ENCODE results near the gene WDR18. TPM values are rescaled to one million over a fixed set of nuclear protein-coding genes. Genes with fewer than 3 reads are reported as not detected.
A peak's percentile ranks its signal among the peaks of the same experiment; 100 is the strongest.

Gene WDR18
- total RNA-seq, 1 experiment from 2014 or later, result 96.8 TPM

DNA sequence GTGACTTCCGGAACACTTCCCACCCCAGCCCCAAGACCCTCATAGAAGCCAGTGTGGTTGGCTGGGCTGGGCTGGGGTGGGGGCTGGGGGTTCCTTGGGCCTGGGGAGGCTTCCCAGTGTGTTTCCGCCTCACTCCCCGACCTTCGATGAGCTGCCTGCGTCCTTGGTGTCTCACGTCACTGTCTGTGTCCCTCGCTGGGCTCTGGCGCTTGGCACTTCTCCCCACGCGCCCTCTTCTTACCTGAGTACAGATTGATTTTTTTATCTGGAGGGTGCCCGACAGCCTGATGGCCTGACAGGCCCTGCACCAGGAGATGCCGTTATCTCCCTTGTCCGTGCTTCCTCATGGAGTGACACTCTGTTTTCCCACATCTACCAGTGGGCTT, 8.5 kb downstream of the WDR18 start:
- no TSS peak for BruUV-seq (replicated peaks)
- Histone ChIP-seq H3K4me1 (peaks cover 42% of the 10 kb centered on the region), H3K9me3 (no peaks in the 10 kb centered on the region), H3K27me3 (replicated peaks; ENCODE audit: control insufficient read depth, insufficient read depth, low read length) (no peaks in the 10 kb centered on the region), H3K36me3 (ENCODE audit: control insufficient read depth, insufficient read depth, low read length) (peaks cover 3% of the 10 kb centered on the region), H3K4me3 (ENCODE audit: low read depth, low read length) (no peak overlapping the region)
- peak overlapping the region; percentile 91 for H3K27ac Mint-ChIP-seq (ENCODE audit: unreplicated experiment)
- no peaks in the 10 kb centered on the region for H3K4me1 Mint-ChIP-seq (ENCODE audit: low read depth, unreplicated experiment)
- ChIA-PET POLR2A (no interaction called here), CTCF (no interaction called here)
- H3K27me3 Mint-ChIP-seq (ENCODE audit: insufficient read depth, unreplicated experiment), result no peaks in the 10 kb centered on the region
- no peak for DNase-seq
- peaks cover 76% of the 10 kb centered on the region for H3K36me3 Mint-ChIP-seq (ENCODE audit: insufficient read depth, unreplicated experiment)
- H3K9me3 Mint-ChIP-seq (ENCODE audit: unreplicated experiment), result no peaks in the 10 kb centered on the region
- H3K4me3 Mint-ChIP-seq (ENCODE audit: unreplicated experiment), result no peak overlapping the region
- intact Hi-C loops (cut with micrococcal nuclease; ENCODE audit: unreplicated experiment), result no loop called here
- TF ChIP-seq, protein P1, sequence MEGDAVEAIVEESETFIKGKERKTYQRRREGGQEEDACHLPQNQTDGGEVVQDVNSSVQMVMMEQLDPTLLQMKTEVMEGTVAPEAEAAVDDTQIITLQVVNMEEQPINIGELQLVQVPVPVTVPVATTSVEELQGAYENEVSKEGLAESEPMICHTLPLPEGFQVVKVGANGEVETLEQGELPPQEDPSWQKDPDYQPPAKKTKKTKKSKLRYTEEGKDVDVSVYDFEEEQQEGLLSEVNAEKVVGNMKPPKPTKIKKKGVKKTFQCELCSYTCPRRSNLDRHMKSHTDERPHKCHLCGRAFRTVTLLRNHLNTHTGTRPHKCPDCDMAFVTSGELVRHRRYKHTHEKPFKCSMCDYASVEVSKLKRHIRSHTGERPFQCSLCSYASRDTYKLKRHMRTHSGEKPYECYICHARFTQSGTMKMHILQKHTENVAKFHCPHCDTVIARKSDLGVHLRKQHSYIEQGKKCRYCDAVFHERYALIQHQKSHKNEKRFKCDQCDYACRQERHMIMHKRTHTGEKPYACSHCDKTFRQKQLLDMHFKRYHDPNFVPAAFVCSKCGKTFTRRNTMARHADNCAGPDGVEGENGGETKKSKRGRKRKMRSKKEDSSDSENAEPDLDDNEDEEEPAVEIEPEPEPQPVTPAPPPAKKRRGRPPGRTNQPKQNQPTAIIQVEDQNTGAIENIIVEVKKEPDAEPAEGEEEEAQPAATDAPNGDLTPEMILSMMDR (IDR thresholded peaks at IDR 0.05; ENCODE audit: insufficient read depth in 1 of 2, low read depth in 1 of 2, low read length in 1 of 2, severe bottlenecking in 1 of 2, unreplicated experiment in 1 of 2), result no peak

DNA sequence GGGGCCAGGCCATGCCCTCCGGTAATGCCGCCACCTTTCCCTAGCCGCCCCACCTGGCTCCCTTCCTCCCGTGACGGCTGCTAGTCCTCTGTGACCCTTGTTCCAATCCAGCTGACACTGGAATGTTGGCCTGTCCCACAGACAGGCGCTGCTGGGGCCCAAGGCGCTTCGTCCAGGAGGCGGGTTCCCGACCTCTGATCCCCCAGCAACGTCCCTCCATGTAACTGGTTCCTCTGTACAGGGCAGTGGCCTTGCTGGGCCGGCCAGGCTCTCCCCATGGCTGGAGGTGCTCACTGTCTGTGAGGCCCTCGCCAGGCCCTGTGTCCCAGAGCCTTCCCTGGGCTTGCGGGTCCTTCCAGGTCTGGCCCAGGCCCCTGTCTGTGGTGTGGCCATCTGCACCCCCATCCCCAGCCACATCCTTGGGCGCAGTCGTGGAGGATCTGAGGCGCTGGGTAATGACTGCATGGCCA, 9.3 kb downstream of the WDR18 start:
- Histone ChIP-seq H3K36me3 (ENCODE audit: control insufficient read depth, insufficient read depth, low read length) (peaks cover 3% of the 10 kb centered on the region), H3K27me3 (replicated peaks; ENCODE audit: control insufficient read depth, insufficient read depth, low read length) (no peaks in the 10 kb centered on the region), H3K4me3 (ENCODE audit: low read depth, low read length) (no peak overlapping the region), H3K9me3 (no peaks in the 10 kb centered on the region), H3K4me1 (peaks cover 42% of the 10 kb centered on the region)
- Mint-ChIP-seq H3K27ac (ENCODE audit: unreplicated experiment) (peak overlapping the region; percentile 91), H3K36me3 (ENCODE audit: insufficient read depth, unreplicated experiment) (peaks cover 76% of the 10 kb centered on the region), H3K9me3 (ENCODE audit: unreplicated experiment) (no peaks in the 10 kb centered on the region), H3K27me3 (ENCODE audit: insufficient read depth, unreplicated experiment) (peaks cover 3% of the 10 kb centered on the region), H3K4me3 (ENCODE audit: unreplicated experiment) (no peak overlapping the region), H3K4me1 (ENCODE audit: low read depth, unreplicated experiment) (no peaks in the 10 kb centered on the region)
- peak; percentile 63 to 86 for DNase-seq
- POLR2A ChIA-PET, result no interaction called here
- intact Hi-C loops (cut with micrococcal nuclease; ENCODE audit: unreplicated experiment), result no loop called here
- CTCF ChIA-PET, result no interaction called here
- TF ChIP-seq, protein P1 (IDR thresholded peaks at IDR 0.05; ENCODE audit: insufficient read depth in 1 of 2, low read depth in 1 of 2, low read length in 1 of 2, severe bottlenecking in 1 of 2, unreplicated experiment in 1 of 2), result no peak
- no TSS peak for BruUV-seq (replicated peaks)

DNA sequence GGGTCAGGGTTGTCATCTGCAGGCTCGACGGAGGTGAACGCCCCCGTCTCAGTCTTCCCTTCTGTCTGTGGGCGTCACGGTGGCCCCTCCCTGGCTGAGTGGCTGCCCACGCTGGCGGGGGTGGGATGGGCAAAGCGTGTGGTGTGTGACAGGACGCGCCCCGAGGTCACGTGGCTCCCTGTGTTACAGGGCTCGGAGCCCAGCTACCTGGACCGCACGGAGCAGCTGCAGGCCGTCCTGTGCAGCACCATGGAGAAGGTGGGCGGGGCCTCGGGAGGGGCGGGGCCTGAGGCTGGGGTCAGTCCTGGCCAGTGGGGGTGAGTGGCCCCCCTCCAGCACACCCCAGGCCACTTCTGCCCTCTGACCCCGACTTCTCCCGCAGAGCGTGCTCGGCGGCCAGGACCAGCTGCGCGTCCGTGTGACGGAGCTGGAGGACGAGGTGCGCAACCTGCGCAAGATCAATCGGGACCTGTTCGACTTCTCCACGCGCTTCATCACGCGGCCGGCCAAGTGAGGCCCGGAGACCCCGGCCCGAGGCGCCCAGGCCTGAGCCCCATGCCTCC, 9.8 kb downstream of the WDR18 start:
- H3K36me3 ChIP-seq (ENCODE audit: control insufficient read depth, insufficient read depth, low read length), result peaks cover 3% of the 10 kb centered on the region
- intact Hi-C loops (cut with micrococcal nuclease; ENCODE audit: unreplicated experiment), result no loop called here
- H3K27me3 Mint-ChIP-seq (ENCODE audit: insufficient read depth, unreplicated experiment), result peaks cover 3% of the 10 kb centered on the region
- peaks cover 42% of the 10 kb centered on the region for H3K4me1 ChIP-seq
- ChIA-PET CTCF (no interaction called here), POLR2A (no interaction called here)
- BruUV-seq (replicated peaks), result no TSS peak
- no peak overlapping the region for H3K27ac Mint-ChIP-seq (ENCODE audit: unreplicated experiment)
- H3K9me3 ChIP-seq, result no peaks in the 10 kb centered on the region
- no peaks in the 10 kb centered on the region for H3K9me3 Mint-ChIP-seq (ENCODE audit: unreplicated experiment)
- no peak for DNase-seq
- H3K27me3 ChIP-seq (replicated peaks; ENCODE audit: control insufficient read depth, insufficient read depth, low read length), result no peaks in the 10 kb centered on the region
- no peak overlapping the region for H3K4me3 Mint-ChIP-seq (ENCODE audit: unreplicated experiment)
- H3K4me3 ChIP-seq (ENCODE audit: low read depth, low read length), result no peak overlapping the region
- no peaks in the 10 kb centered on the region for H3K4me1 Mint-ChIP-seq (ENCODE audit: low read depth, unreplicated experiment)
- TF ChIP-seq, protein P1 (IDR thresholded peaks at IDR 0.05; ENCODE audit: insufficient read depth in 1 of 2, low read depth in 1 of 2, low read length in 1 of 2, severe bottlenecking in 1 of 2, unreplicated experiment in 1 of 2), result no peak
- H3K36me3 Mint-ChIP-seq (ENCODE audit: insufficient read depth, unreplicated experiment), result peaks cover 76% of the 10 kb centered on the region
